ENCODE measurements around the gene TXNRD2. TPM values are rescaled to one million over a fixed set of nuclear protein-coding genes. Genes with fewer than 3 reads are reported as not detected.
A peak's percentile ranks its signal among the peaks of the same experiment; 100 is the strongest.

Gene TXNRD2
- total and polyA plus RNA-seq, 2 of the 4 experiments (the other 2 are of a cell fraction) = 15.6 to 25.7 TPM

DNA sequence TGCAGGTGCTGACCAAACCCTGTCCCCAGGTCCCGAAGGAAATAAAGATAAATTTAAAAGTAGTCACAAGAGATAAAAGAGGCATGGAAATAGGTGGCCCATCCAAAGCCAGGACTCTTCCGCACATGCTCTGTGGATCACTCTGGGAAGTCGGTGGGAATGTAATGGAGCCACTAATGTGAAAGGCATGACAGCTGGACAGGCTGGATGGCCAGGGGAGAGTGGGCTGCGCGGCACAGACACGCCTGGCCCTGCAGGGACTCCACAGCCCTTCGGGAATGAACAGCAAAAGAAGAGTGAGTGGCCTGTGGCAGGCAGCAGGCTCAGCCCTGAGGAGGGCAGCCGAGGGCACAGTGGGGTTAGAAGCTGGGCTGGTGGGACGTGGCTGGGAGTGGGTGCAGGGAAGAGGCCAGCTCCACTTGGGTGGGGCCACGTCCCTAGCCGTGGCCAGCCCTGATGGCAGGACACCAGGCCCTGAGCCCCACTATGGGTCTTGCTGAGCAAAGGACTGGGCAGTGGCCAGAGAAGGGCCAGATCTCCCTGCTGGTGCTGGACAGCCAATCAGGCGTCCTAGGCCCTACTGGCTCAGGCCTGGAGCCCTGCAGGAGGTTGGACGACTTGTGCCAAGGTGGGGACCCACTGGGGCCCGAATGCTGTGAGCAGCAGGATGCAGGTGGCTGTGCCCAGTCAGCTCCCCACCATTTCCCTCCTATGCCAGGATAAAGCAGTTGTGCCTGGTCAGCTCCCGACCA is 55.6 kb downstream of the TXNRD2 start:
- no TSS peak for BruUV-seq (replicated peaks)
- Histone ChIP-seq H3K14ac (replicated peaks; ENCODE audit: low read depth, low read length) (peak overlapping the region; percentile 58), H3K4me1 (ENCODE audit: control insufficient read depth, insufficient read depth, low read length) (peaks cover 40% of the 10 kb centered on the region)
- TF ChIP-seq SMC3 (IDR thresholded peaks at IDR 0.05; ENCODE audit: low read depth, low read length) (no peak), RFX5 (IDR thresholded peaks at IDR 0.05; ENCODE audit: low read depth, low read length) (no peak), RCOR1 (IDR thresholded peaks at IDR 0.05; ENCODE audit: insufficient replicate concordance, low read length) (no peak), CTCF (conservative IDR thresholded peaks at IDR 0.05; ENCODE audit: low read depth, low read length) (no peak), FOS (IDR thresholded peaks at IDR 0.05; ENCODE audit: low read depth, low read length) (no peak), POLR2A (IDR thresholded peaks at IDR 0.05; ENCODE audit: low read depth, low read length) (no peak), NFE2L2 (IDR thresholded peaks at IDR 0.05; ENCODE audit: low read depth, low read length) (no peak), BHLHE40 (IDR thresholded peaks at IDR 0.05; ENCODE audit: low read depth, low read length) (no peak), ELK1 (IDR thresholded peaks at IDR 0.05; ENCODE audit: borderline replicate concordance, low read depth, low read length) (no peak), MXI1 (IDR thresholded peaks at IDR 0.05; ENCODE audit: borderline replicate concordance, low read depth, low read length) (no peak), RAD21 (IDR thresholded peaks at IDR 0.05; ENCODE audit: low read length) (no peak), MAFK (IDR thresholded peaks at IDR 0.05; ENCODE audit: low read depth, low read length) (no peak), MAZ (IDR thresholded peaks at IDR 0.05; ENCODE audit: borderline replicate concordance, low read depth, low read length) (no peak), CHD1 (IDR thresholded peaks at IDR 0.05; ENCODE audit: low read depth, low read length) (no peak), CEBPB (IDR thresholded peaks at IDR 0.05; ENCODE audit: low read depth, low read length) (no peak)

More for the DNA sequence above, 55.6 kb downstream of the TXNRD2 start:
- Histone ChIP-seq H3K4me2 (ENCODE audit: low read depth, low read length) (no peak overlapping the region), H3K36me3 (ENCODE audit: control insufficient read depth, insufficient read depth, low read length) (0 out of 2 replicates have a peak, but pooled peaks cover 1% of the 10 kb centered on the region), H2AFZ (replicated peaks; ENCODE audit: low read length, poor library complexity) (peak overlapping the region; percentile 65), H3K9ac (ENCODE audit: low read depth, low read length) (no peak overlapping the region), H4K5ac (ENCODE audit: low read depth, low read length) (peak overlapping the region; percentile 85), H3K18ac (ENCODE audit: low read depth, low read length) (peak overlapping the region; percentile 85; the same call in 1 of the 2 replicates), H3K23ac (ENCODE audit: low read depth, low read length) (peak overlapping the region; percentile 34; the same call in 1 of the 2 replicates), H2AK9ac (replicated peaks; ENCODE audit: low read depth, low read length, poor library complexity) (peak overlapping the region; percentile 86), H3K27me3 (ENCODE audit: control insufficient read depth, insufficient read depth, low read length) (no peaks in the 10 kb centered on the region), H2AK5ac (ENCODE audit: low read depth, low read length) (peak overlapping the region; percentile 96), H3K56ac (ENCODE audit: extremely low read depth, insufficient read depth, low read length) (no peak overlapping the region), H3K27ac (ENCODE audit: insufficient read depth, low read length) (peak overlapping the region; percentile 64), H2BK120ac (ENCODE audit: low read depth, low read length) (peak overlapping the region; percentile 97), H4K20me1 (ENCODE audit: insufficient read depth, low read length) (peaks cover 4% of the 10 kb centered on the region), H3K4me3 (ENCODE audit: insufficient read depth, low read depth, low read length) (no peak overlapping the region), H4K91ac (ENCODE audit: insufficient read depth, low read depth, low read length) (peak overlapping the region; percentile 92), H3K9me1 (ENCODE audit: insufficient read depth, low read length) (peaks cover 52% of the 10 kb centered on the region), H3K9me3 (ENCODE audit: control insufficient read depth, insufficient read depth, low read length) (no peaks in the 10 kb centered on the region), H2BK5ac (ENCODE audit: low read depth, low read length, poor library complexity, severe bottlenecking) (peak overlapping the region; percentile 90), H2BK15ac (ENCODE audit: low read depth, low read length) (peak overlapping the region; percentile 17; the same call in 2 of the 3 replicates), H3K79me1 (ENCODE audit: low read depth in 1 of 2, low read length in 2 of 2) (peaks cover 0 to 47% of the 10 kb centered on the region in 2 experiments; a peak in 3 of 4 replicates), H2BK20ac (ENCODE audit: low read depth, low read length) (peak overlapping the region; percentile 92), H4K8ac (ENCODE audit: low read depth in 2 of 2, low read length in 2 of 2) (peak overlapping the region; percentile 63 to 92), H3K4ac (ENCODE audit: low read depth, low read length) (peak overlapping the region; percentile 87)
- dilution Hi-C loops (cut with HindIII; ENCODE audit: low sequenced_read_pairs, unreplicated experiment) (no loop called here), intact Hi-C loops (cut with micrococcal nuclease) (no loop called here), in situ Hi-C loops (cut with MboI; ENCODE audit: low sequenced_read_pairs) (no loop called here)
- ChIA-PET CTCF (no interaction called here), POLR2A (ENCODE audit: unreplicated experiment) (no interaction called here)
- WGBS, 2 experiments (ENCODE audit: extremely low coverage in 2 of 2, insufficient read length in 1 of 2) = 76% methylated on average over 5 of the region's 15 CpGs; no CpG with 5 or more reads in 1 of the 2 experiments
- no peak for ATAC-seq (ENCODE audit: low read depth)
- DNase-seq = no peak

Data from IMR-90 (cell line).